A172 (cell line): ENCODE measurements around the gene RAB7A. TPM values are rescaled to one million over a fixed set of nuclear protein-coding genes. Genes with fewer than 3 reads are reported as not detected.
A peak's percentile ranks its signal among the peaks of the same experiment; 100 is the strongest.

ENCODE experiments used
- DNase-seq: peaks from one replicate; pipeline ENCODE4 v3.0.0-alpha.2; 2015; ENCODE audit warnings: low spot score
- total RNA-seq: library from RNA; depleted of rRNA; stranded (reverse); fragments of >200 nt; shearing (Covaris generic); gene quantifications from 2 replicates; pipeline ENCODE4 v1.2.3, GENCODE V29; 2014; rRNA removed

RAB7A gene
- total RNA-seq, 1 experiment from 2014 or later: 70.8 TPM

DNA sequence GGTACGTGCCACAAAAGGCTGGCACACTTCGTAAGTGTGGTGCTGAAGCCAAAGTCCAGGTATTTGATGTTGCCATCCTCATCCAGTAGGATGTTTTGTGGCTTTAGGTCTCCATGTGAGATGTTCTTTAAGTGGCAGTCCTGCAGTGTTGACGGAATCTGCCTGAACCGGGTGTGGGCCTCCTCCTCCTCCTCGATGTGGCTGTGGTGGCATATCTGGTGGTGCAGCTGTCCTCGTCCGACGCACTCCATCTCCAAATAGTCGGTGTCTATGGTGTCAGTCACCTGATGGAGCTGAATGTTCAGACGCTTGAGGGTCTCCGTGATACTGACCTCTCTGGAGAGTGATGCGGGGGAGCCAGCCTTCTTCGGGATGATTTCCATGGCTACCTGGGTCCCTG lies 123.0 kb downstream of the RAB7A start:
- DNase-seq: no peak

GRCh38 chr3:128849911-128850455 lies 124.0 kb downstream of the RAB7A start:
- DNase-seq: no peak

- DNase-seq: no peak
These were observed 124.6 kb downstream of the RAB7A start for GRCh38 chr3:128850544-128850943.

DNA sequence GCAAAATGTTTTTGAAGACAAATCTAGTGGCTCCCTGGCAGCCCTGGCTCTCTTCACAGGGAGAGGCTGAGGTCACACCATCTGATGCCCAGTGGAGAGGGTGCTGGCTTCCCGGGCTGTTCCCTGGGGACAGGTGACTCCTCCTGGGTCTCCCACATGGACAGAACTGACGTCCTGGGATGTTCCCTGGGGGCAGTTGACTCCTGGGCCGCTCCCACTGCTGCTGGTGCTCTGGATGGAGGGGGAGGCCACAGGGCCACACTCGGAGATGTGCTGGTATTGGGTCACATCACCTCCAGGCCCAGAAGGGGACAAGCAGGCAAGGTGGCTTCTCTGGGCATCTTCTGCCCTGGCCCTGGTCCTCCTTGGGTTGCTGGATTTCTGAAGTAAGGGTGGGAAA lies 125.6 kb downstream of the RAB7A start:
- DNase-seq: no peak

- DNase-seq: no peak
These were observed 127.8 kb downstream of the RAB7A start for GRCh38 chr3:128853826-128854225.

DNA sequence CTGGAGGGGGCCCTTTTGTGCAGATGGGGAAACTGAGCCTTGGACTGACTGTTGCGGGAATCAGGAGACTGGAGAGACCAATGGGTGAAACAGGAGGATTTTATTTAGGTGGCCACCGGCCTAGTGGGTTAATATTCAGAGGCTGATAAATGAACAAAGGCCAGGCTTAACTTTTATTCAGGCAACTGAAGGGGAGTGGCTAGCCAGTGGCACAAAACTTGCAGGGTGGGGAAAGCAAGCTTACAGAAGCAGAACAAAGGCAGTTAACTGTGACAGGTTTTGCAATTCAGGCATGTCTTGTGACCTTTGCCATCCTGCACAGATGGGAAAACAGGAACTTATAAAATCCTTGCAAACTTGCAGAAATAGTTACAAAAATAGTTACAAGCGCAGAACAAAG lies 128.5 kb downstream of the RAB7A start:
- DNase-seq: no peak

GRCh38 chr3:128855569-128855968 lies 129.6 kb downstream of the RAB7A start:
- no peak for DNase-seq

DNA sequence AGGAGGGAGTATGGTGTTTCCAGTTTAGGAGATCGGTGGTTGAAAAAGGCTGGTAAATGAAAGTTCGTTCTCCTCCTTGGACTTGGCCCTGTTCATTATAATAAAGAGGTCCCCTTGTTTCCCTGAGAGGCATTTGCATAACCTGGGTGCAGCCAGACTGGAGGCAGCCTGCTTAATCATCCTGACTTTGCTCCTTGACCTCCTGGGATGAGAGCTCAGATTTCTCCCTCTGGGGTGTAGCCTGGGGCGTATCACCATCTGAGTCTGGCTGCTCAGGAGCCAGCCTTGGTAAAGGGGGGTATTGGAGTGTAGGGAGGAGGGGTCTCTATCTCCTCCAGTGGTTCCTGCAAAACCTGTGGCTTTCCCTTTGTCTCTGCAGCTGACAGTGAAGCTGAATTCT lies 132.2 kb downstream of the RAB7A start:
- DNase-seq: no peak

- peak; percentile 23 for DNase-seq
These were observed 133.6 kb downstream of the RAB7A start for GRCh38 chr3:128859630-128860029.

DNA sequence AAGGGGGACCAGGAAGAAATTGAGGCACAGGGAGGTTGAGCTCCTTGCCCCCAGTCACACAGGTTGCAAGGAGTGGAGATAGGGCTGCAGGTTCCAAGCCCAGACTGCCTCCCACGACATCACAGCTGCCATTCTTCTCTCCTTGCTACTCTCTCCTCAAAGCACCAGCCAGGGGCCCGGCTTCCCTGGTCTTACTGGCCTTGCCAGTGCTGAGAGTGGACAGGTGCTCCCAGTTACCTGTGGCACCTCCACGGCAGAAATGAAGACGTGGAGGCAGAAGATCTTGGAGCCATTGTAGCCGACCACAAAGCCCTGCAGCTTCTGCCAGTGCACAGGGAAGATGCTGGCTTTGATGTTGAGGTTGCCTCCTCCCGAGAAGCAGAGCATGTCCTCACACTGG lies 135.5 kb downstream of the RAB7A start:
- DNase-seq: no peak

GRCh38 chr3:128863560-128863959 lies 137.6 kb downstream of the RAB7A start:
- no peak for DNase-seq

Other genes starting within 250 kb of the RAB7A start
- 5.5 and 8.4 TPM in 2 replicates for gene GATA2, start 233.0 kb upstream of the RAB7A start, total RNA-seq
- 407 and 425 TPM in 2 replicates for gene RPN1, start 75.4 kb upstream of the RAB7A start, total RNA-seq
- gene ACAD9, start 153.4 kb downstream of the RAB7A start, total RNA-seq: 67.2 and 73.8 TPM in 2 replicates